ENCODE results near the gene MCRS1.

GRCh38 chr12:49567611-49568441 lies at the start of gene MCRS1:
- TF ChIP-seq CTCF (conservative IDR thresholded peaks at IDR 0.05) (no peak), EZH2 (IDR thresholded peaks at IDR 0.05; ENCODE audit: low read depth) (no peak)

Data from PC-9 (cell line).